Tibial nerve (tissue), 4 donors: ENCODE data around the gene MTRF1.

ENCODE experiments used
- EP300 ChIP-seq, 2 donors: sonication (generic); formaldehyde crosslinking; IDR thresholded peaks; one replicate each; pipeline ENCODE4 v1.6.1; 2017; ENCODE audit warnings: antibody characterized with exemption in 2 of 2, mild to moderate bottlenecking in 1 of 2
- POLR2A ChIP-seq, 2 donors: fragments of 450-650 bp; IDR thresholded peaks; one replicate each; pipeline ENCODE4 v1.6.1; 2017; ENCODE audit warnings: antibody characterized with exemption in 2 of 2, mild to moderate bottlenecking in 2 of 2, moderate library complexity in 2 of 2
- TF ChIP-seq, protein P1 (sequence below), 5 experiments: fragments of 200-600 bp in 3 of 5; fragments of 450-650 bp in 2 of 5; sonication (generic) in 3 of 5; IDR thresholded peaks; one replicate each; pipeline ENCODE4 v1.5.1; 2016 to 2019; ENCODE audit warnings: antibody characterized with exemption in 5 of 5, mild to moderate bottlenecking in 3 of 5, moderate library complexity in 2 of 5

DNA sequence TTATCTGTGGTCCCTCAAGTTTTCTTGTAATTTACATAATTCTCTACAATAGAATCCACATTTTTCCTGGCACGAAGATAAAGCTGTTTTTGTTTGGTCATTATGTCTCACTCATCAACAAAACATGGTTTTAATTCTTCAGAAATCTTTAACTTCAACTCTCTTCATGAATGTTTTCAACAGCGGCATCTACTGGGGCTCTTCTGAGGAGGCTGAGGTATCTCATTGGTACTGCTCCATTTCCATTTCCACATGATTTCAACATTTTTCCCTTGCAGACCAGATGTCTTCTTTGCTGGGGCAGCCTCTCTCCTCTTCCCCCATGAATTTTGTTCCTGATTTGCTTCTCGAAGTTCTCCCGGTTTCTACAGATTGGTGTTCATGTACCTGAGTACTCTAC, 63.2 kb downstream of the MTRF1 start:
- TF ChIP-seq, protein P1, sequence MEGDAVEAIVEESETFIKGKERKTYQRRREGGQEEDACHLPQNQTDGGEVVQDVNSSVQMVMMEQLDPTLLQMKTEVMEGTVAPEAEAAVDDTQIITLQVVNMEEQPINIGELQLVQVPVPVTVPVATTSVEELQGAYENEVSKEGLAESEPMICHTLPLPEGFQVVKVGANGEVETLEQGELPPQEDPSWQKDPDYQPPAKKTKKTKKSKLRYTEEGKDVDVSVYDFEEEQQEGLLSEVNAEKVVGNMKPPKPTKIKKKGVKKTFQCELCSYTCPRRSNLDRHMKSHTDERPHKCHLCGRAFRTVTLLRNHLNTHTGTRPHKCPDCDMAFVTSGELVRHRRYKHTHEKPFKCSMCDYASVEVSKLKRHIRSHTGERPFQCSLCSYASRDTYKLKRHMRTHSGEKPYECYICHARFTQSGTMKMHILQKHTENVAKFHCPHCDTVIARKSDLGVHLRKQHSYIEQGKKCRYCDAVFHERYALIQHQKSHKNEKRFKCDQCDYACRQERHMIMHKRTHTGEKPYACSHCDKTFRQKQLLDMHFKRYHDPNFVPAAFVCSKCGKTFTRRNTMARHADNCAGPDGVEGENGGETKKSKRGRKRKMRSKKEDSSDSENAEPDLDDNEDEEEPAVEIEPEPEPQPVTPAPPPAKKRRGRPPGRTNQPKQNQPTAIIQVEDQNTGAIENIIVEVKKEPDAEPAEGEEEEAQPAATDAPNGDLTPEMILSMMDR (IDR thresholded peaks at IDR 0.05) = no peak
- no peak for TF ChIP-seq EP300 (IDR thresholded peaks at IDR 0.05)
- TF ChIP-seq POLR2A (IDR thresholded peaks at IDR 0.05) = no peak
